Measurements from ENCODE around the gene TEAD4. TPM values are rescaled to one million over a fixed set of nuclear protein-coding genes. Genes with fewer than 3 reads are reported as not detected.

The TEAD4 gene
- total RNA-seq, 1 experiment from 2014 or later: 43.2 TPM

DNA sequence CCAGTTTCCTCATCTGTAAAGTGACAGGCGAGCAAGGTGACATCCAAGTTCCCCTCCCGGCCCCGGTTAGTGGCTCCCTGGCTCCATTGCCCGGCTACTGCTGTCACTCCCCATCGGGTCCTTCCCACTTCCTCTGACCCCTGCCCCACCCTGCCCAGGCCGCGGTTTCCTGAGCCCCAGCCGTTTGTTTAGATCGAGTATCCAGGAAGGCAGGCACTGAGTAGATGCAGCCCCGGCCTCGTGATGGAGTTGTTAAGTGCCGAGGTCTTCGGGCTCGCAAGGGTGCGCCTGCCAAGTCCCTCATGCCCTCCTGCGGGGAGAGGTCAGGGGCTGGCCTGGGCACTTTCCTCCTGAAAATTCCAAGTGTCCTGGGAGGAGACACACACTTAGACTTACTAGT lies 55.4 kb downstream of the TEAD4 start (continued):
- TF ChIP-seq, protein P1, sequence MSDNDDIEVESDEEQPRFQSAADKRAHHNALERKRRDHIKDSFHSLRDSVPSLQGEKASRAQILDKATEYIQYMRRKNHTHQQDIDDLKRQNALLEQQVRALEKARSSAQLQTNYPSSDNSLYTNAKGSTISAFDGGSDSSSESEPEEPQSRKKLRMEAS (IDR thresholded peaks at IDR 0.05): no peak
- TF ChIP-seq POLR2A (IDR thresholded peaks at IDR 0.05; ENCODE audit: borderline replicate concordance, extremely low read depth, insufficient read depth, insufficient read length) (no peak), SIN3A (IDR thresholded peaks at IDR 0.05; ENCODE audit: low read depth) (no peak)

DNA sequence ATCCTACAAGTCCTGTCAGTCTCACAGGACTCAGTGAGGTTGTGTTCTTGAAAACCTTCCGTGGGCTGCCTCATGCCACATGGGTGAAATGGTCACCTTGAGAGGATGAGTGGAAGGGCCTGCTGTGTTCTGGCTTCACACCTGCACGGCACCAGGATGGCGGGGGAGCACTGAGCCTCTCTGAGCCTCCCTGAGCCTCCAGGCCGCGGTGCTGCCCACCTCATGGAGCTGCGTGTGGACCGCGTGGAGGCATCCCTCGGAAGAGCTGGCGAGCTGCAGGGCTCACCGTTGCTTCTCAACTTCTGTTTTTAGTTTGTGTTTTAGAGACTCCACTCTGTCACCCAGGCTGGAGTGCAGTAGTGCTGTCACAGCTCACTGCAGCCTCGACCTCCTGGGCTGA lies 56.2 kb downstream of the TEAD4 start:
- Histone ChIP-seq H3K79me2 (ENCODE audit: insufficient read depth, low read length) (no peaks in the 10 kb centered on the region), H3K4me1 (ENCODE audit: control insufficient read depth in 1 of 2, insufficient read depth in 2 of 2, low read length in 2 of 2) (no peaks in the 10 kb centered on the region), H3K4me3 (replicated peaks in 1 of 2; ENCODE audit: low read depth in 1 of 2, low read length in 2 of 2) (no peak overlapping the region), H3K27me3 (ENCODE audit: insufficient read depth, low read length) (no peaks in the 10 kb centered on the region), H2AFZ (ENCODE audit: low read depth, low read length, poor library complexity, severe bottlenecking) (no peak overlapping the region), H4K20me1 (ENCODE audit: insufficient read depth) (no peaks in the 10 kb centered on the region), H3K9ac (ENCODE audit: low read length) (no peak overlapping the region), H3K4me2 (ENCODE audit: low read length) (no peak overlapping the region), H3K9me2 (ENCODE audit: insufficient read depth) (no peaks in the 10 kb centered on the region), H3K27ac (ENCODE audit: low read depth, low read length) (no peak overlapping the region), H3K9me3 (ENCODE audit: control insufficient read depth in 1 of 2, insufficient read depth in 1 of 2, low read depth in 1 of 2, low read length in 2 of 2) (no peaks in the 10 kb centered on the region), H3K36me3 (ENCODE audit: control insufficient read depth in 1 of 2, insufficient read depth in 2 of 2, low read length in 2 of 2) (peaks cover 0 to 5% of the 10 kb centered on the region in 2 experiments; a peak in 1 of 4 replicates)
- ChIA-PET CTCF (interaction anchor here (1.4 kb wide), 1 partner anchor 26 kb away, joined by 3 read pairs; no protein-coding TSS in a partner anchor), POLR2A (no interaction called here), RAD21 (ENCODE audit: low non-redundant PET in 1 of 2, low total read pairs in 2 of 2, uncharacterized antibody in 2 of 2, unreplicated experiment in 2 of 2) (no interaction called here)
- ATAC-seq (no peak), DNase-seq (ENCODE audit: low read depth, low spot score) (no peak)
- no TSS peak for BruUV-seq (replicated peaks)
- TF ChIP-seq FOSL1 (IDR thresholded peaks at IDR 0.05; ENCODE audit: low read depth) (no peak), YY1 (IDR thresholded peaks at IDR 0.05; ENCODE audit: extremely low read depth, insufficient replicate concordance, low read depth, low read length) (no peak), ELF1 (IDR thresholded peaks at IDR 0.05; ENCODE audit: borderline replicate concordance, low read depth) (no peak), POLR2A (IDR thresholded peaks at IDR 0.05; ENCODE audit: borderline replicate concordance, extremely low read depth, insufficient read depth, insufficient read length) (no peak), EZH2phosphoT487 (IDR thresholded peaks at IDR 0.05; ENCODE audit: borderline replicate concordance) (no peak), SRF (IDR thresholded peaks at IDR 0.05; ENCODE audit: low read depth) (no peak), JUND (IDR thresholded peaks at IDR 0.05) (no peak), RAD21 (IDR thresholded peaks at IDR 0.05; ENCODE audit: low read depth) (no peak), EGR1 (IDR thresholded peaks at IDR 0.05; ENCODE audit: low read depth) (no peak), TCF7L2 (IDR thresholded peaks at IDR 0.05; ENCODE audit: borderline replicate concordance, extremely low read depth, insufficient read depth, insufficient read length) (no peak), CBX3 (IDR thresholded peaks at IDR 0.05; ENCODE audit: low read depth) (no peak), POLR2AphosphoS5 (IDR thresholded peaks at IDR 0.05; ENCODE audit: low read depth, low read length) (no peak), ZNF274 (IDR thresholded peaks at IDR 0.05; ENCODE audit: low read depth, low read length) (no peak)
- intact Hi-C loops (cut with micrococcal nuclease): no loop called here
